HG03571 (cell line): ENCODE measurements around the gene ARL4D.
"Not testable (repeated sequence)": the region's sequence is repeated elsewhere in the genome, so short reads cannot be mapped to it uniquely, and the experiment has no call there.

Source experiments
- ATAC-seq: cut with Tn5 transposase; IDR thresholded peaks from one replicate; pipeline ENCODE4 v1.9.1; 2021; ENCODE audit not compliant: unreplicated experiment

ARL4D gene

DNA sequence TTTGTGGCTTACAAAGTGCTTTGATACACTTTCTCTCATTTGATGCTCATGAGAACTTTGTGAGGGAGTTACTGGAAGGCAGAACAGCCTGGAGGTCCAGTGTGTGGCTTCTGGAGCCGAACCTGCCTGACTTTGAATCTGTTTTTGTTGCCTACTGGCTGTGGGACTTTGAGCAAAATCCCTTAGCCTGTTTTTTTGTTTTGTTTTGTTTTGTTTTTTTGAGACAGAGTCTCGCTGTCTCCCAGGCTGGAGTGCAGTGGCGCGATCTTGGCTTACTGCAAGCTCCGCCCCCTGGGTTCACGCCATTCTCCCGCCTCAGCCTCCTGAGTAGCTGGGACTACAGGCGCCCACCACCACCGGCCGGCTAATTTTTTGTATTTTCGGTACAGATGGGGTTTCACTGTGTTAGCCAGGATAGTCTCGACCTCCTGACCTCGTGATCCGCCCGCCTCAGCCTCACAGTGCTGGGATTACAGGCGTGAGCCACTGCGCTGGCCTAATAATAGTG, 20.6 kb downstream of the ARL4D start:
- ATAC-seq, result not testable (repeated sequence)

- no peak for ATAC-seq
These were observed 25.1 kb downstream of the ARL4D start for GRCh38 chr17:43423777-43424455.

- ATAC-seq, result no peak
These were observed 28.7 kb downstream of the ARL4D start for GRCh38 chr17:43427362-43428043.

GRCh38 chr17:43428524-43428923, 29.7 kb downstream of the ARL4D start:
- ATAC-seq, result no peak

DNA sequence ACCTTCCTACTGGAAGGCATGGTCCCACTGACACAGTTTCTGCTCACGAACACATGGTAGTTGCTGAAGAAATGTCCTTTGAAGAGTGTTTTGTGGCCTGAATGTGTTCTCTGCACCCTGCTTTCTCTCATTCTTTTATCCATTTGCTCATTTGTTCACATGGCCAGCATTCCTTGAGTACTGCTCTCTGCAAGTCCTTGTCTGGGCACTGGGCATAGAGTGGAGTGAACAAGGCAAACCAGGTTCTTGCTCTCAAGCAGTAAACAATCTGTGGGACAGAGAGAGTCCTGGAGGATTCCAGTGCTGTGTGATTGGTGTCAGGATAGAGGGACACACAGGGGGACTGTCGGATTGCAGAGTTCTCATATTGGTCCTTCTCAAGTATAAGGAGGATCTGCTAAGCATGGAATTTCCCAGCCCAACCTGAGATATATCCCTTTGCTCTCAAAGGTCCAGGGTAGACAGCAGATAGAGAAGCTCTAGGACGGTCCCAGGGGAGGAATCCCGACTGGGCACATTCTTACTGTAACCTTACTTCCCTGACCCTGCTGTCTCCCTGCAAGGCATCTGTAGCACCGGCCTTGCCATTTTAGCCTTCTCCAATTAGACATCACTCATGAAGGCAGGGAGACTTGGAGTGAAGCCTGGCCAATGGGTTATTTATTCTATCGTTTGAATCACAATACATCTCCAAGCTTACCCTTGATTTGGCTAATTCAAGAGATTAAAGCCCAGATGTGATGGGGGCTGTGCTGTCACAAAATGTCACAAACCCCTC, 32.3 kb downstream of the ARL4D start:
- no peak for ATAC-seq

DNA sequence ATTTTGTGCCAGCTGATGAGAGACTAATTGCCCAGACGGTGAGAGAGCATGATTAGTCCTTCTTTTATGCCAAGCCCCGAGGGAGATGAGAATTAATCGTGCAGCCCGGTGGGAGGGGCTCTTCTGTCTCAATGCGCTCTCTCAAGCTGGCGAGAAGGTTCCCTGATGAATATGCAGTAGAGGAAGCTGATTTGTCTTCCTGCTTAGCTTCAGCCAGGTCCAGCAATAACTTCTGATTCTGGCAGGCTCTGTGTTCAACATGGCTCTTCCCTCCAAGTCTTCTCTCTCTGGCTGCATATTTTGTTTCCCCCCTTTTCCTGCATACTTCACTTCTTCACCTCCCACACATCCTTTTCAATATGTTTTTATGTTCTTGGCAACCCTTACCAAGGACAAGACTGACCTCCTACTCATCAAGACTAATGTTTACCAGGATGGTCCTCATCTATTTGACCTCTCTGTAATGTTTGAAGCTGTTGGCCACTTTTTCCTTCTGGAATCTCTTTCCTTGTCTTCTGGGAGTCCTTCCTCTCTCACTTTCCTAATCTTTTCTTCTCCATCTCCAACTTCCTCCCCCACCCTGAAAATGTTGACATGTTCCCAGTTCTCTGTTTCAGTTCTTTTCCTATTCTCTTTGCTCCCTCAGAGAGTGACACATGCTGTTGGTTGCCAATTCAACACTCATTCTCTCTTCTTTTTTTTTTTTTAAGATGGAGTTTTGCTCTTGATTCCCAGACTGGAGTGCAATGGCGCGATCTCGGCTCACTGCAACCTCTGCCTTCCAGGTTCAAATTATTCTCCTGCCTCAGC, 33.1 kb downstream of the ARL4D start:
- no peak for ATAC-seq

- no peak for ATAC-seq
These were observed 36.1 kb downstream of the ARL4D start for GRCh38 chr17:43434902-43435319.

GRCh38 chr17:43437756-43438155, 39.0 kb downstream of the ARL4D start:
- no peak for ATAC-seq

DNA sequence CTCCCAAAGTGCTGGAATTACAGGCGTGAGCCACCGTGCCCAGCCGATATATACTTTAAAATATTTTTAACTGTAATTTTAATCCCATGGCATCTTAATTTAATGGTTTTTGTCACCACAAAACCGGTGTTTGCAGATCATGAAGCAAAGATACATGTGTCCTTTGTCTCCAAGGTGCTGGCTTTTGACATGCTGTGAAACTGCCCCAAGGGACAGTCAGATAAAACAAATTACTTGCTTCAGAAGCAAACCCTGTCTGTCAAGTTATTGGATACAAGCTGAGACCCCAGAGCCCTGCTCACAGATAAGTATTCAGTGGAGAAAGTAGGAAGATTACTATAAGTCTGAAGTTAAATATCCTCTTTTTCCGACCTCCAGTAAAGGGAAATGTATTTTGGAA, 39.8 kb downstream of the ARL4D start:
- ATAC-seq, result no peak

GRCh38 chr17:43439041-43439440, 40.2 kb downstream of the ARL4D start:
- no peak for ATAC-seq

GRCh38 chr17:43442711-43443110, 43.9 kb downstream of the ARL4D start:
- no peak for ATAC-seq

- no peak for ATAC-seq
These were observed 44.6 kb downstream of the ARL4D start for GRCh38 chr17:43443381-43443780.

GRCh38 chr17:43444223-43445008, 45.6 kb downstream of the ARL4D start:
- ATAC-seq, result no peak

DNA sequence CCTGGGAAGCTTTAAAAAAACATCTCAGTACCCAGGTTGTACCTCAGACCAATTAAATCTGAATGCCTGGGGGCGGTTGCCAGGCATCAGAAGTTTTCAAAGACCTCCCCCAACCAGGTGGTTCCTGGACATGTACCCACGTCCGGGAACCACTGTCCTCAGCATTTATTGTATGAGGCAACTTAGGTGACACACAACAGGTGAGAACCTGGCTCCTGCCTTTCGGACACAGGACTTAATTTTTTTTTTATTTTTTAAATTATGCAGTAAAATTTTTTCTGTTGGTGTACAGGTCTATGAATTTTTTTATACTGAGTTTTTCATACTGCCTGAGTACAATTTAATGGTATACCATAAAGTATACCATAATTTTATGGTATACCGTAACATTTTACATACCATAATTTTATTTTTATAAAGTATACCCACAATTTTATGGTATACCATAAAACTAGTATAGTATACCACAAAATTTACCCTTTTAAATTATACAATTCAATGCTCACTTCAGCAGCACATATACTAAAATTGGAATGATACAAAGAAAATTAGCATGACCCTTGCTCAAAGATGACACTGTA, 46.3 kb downstream of the ARL4D start:
- ATAC-seq, result no peak

GRCh38 chr17:43446773-43447172, 48.0 kb downstream of the ARL4D start:
- no peak for ATAC-seq

DNA sequence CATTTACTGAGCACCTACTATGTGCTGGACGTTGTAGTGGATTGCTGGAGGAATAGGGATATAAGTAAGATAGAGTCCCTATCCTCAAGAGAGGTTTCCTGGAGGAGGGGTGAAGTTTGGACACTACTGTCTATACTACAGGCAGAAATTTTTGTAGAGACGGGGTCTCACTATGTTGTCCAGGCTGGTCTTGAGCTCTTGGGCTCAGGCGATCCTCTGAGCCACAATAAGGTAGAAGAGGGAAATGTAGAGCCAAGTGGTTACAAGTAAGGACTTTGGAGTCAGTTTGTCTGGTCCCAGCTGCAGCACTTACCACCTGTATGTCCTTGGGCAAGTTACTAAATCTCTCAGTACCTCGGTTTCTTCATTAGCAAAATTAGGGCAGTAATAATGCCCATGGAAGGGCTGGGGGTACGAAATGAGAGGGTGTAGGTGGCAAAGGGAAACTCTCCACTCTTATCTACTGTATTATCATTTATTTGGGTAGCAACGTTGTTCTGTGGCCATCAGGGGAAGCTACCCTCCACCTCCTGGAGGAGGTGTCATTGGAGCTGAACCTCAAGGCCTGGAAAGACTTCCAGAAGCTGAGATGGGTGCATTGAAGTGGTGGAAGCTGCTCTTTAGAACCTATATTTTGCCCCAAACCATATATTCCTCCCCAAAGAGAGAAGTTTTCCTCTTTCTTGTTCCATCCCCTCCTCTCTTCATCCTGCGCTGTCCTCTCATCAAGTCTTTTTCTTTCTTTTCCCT, 50.1 kb downstream of the ARL4D start:
- no peak for ATAC-seq

DNA sequence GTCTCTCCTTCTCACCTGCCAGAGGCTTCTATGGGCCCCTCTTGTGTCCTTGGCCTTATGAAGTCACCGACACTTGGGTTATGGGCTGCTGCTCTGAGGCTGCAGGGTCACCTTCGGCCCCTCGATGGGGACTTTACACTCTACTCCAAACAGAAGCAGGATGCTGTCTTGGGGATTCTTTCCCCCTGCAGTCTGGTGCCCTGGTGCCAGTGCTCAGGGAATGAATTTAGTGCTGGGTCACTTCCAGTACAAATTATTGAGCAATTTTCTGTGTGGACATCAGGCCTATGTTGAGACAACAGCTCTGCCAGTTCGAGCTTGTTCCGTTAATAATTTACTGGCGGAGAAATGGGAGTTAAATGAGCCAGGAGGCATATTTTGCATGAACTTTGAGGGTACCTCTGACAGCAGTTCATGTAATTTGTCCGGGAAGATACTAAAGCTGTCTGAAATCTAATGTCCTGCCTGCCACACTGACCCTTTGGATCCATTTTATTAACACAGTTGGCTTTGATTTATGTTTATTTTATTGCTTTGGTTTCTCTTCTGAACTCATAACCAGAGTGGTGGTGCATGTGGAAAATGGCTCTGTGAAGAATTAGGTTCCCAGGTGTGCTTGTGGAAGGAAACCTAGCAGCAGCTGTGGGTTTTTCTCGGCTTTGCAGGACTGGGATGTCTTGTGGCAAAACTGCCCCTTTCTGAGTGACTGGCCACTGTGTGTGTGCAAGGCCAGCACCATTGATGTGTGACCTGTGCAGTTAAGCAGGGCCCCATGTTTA, 50.9 kb downstream of the ARL4D start:
- ATAC-seq, result no peak
